Mucosa of stomach (tissue), 1 donor: ENCODE data around the gene RIPK4.

ENCODE experiments used
- H3K27me3 ChIP-seq: one replicate; pipeline ENCODE4 v1.7.0; 2013; ENCODE audit warnings: mild to moderate bottlenecking, low read length; ENCODE audit not compliant: control insufficient read depth, insufficient read depth
- H3K36me3 ChIP-seq: one replicate; pipeline ENCODE4 v1.7.0; 2013; ENCODE audit warnings: low read length; ENCODE audit not compliant: control insufficient read depth, insufficient read depth
- H3K4me1 ChIP-seq: one replicate; pipeline ENCODE4 v1.7.0; 2013; ENCODE audit warnings: mild to moderate bottlenecking, low read length; ENCODE audit not compliant: control insufficient read depth, insufficient read depth
- H3K4me3 ChIP-seq: one replicate; pipeline ENCODE4 v1.7.0; 2013; ENCODE audit warnings: low read length
- H3K9ac ChIP-seq: one replicate; pipeline ENCODE4 v1.7.0; 2013; ENCODE audit warnings: mild to moderate bottlenecking, low read length, moderate library complexity
- H3K9me3 ChIP-seq: one replicate; pipeline ENCODE4 v1.7.0; 2013; ENCODE audit warnings: mild to moderate bottlenecking, low read length, moderate library complexity; ENCODE audit not compliant: control insufficient read depth
- donor health status: Pancreatic carcinoma.

RIPK4 gene

DNA sequence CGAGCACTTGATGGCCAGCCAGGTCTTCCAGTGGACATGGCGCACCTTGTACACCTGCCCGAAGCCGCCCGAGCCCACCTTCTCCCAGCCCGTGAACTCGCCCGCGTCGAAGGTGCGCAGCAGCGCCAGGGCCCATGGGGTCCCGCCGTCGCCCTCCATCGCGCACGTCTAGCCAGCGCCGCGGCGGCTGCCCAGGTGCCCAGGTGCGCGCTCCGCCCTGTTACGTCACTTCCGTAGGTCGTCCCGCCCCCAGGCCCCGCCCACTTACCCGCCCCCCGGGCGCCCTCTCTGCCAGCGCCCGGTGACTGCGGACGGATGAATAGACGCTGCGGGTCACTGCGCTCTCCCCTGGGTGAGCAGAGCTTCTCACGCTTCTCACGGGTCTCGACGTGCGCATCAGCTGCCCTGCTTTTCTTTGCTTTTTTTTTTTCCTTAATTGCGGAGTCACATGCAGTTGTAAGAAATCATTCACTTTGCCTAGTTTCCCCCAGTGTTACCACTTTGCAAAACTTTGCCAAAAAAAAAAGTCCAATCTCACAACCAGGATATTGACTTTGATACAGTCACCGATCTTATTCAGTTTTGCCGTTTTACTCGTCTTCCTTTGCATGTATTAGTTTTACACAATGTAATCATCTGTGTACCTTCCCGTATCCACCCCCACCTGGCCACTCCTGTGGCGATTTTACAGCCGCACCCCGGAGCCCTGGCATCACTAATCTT, at the start of gene RIPK4:
Gene RIPK4 (minus strand): TSS at position 170 of the 723 bp plus-strand sequence. CDS start 11 bp downstream, at position 159.
- no peaks in the 10 kb centered on the region for H3K9me3 ChIP-seq
- H3K4me1 ChIP-seq, result peaks cover 52% of the 10 kb centered on the region
- H3K9ac ChIP-seq, result peak within 1 kb of the TSS; percentile 88
- H3K4me3 ChIP-seq, result peak within 1 kb of the TSS; percentile 66
- H3K27me3 ChIP-seq, result peaks cover 39% of the 10 kb centered on the region
- no peaks in the 10 kb centered on the region for H3K36me3 ChIP-seq

DNA sequence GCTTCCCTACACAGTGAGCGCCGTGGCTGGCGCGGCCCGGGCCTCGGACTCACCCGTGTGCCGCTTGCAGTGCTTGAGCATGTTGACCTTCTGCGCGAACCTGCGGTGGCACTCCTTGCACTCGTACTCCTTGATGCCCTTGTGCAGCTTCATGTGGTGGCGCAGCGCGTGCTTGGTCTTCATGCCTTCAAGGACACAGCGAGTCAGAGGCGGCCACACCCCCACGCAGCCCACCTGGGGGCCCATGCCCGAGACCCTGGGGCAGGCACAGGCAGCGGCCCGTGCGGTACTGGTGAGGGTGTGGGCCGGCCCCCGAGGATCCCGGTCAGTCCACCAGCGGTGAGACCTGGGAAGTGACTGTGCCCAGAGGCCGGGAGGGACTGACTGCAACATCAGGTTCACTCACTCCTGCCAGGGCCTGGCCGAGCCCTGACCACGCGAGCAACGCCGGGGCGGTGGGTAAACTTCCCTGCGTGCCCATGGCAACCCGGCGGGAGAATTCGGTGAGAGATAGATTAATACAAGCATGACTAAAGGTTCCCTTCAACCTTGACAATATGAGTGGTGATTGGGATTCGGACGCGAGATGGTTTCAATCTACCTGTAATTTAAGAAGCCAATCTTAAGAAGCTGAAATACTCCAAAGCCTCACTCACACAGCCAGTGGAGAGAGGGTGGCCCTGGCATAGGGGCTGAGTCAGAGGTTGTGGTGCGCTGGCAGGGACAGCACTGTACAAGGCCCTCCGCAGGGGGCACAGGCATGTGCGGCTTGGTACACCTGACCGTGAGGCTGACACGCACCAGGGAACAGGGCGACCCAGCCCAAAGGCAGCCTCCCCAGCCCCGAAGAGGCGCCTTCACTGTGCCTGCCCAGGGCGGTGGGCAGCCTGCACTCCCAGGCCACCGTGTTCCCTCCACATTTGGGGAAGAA, 49.1 kb upstream of the RIPK4 start:
- Histone ChIP-seq H3K36me3 (no peaks in the 10 kb centered on the region), H3K4me3 (no peak overlapping the region), H3K9me3 (no peaks in the 10 kb centered on the region), H3K27me3 (no peaks in the 10 kb centered on the region), H3K9ac (no peak overlapping the region), H3K4me1 (peaks cover 9% of the 10 kb centered on the region)

DNA sequence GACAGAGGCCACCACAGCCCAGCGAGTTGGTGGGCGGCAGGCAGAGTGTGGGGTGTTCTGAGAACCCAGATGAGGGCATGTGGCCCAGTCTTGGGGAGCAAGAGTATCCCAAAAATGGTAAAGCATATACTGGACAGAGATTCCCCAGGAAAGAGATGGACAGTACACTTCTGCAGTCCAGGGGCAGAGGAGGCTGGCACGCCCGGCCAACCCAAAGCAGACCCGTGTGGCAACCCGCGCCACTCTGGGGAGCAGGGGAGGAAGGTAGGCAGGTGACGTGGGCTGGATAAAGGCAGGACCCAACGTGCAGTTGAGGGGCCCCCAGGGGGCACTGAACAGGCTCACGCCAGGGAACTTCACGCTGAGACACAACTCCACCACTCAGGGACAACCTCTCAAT, 46.4 kb upstream of the RIPK4 start:
- no peak overlapping the region for H3K4me3 ChIP-seq
- no peak overlapping the region for H3K9ac ChIP-seq
- H3K9me3 ChIP-seq, result no peaks in the 10 kb centered on the region
- H3K4me1 ChIP-seq, result peaks cover 9% of the 10 kb centered on the region
- no peaks in the 10 kb centered on the region for H3K36me3 ChIP-seq
- no peaks in the 10 kb centered on the region for H3K27me3 ChIP-seq

DNA sequence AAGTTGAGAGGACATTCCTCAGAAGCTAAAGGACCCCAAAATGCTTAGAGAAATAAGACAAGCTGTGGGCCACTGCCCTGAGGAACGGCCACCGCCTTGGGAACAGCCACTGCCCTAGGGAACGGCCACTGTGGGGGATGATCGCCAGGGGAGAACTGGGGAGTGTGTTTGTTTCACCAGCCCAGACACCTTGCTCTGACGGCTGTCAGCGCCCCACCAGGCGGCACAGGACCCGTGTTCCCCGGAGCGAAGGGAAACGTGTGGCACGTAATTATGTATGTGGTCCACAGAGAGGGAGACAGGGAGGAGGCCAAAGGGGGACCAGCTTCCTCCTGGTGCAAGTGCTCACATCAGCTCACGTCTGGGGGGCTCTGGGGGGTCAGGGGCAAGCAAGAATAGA, 45.8 kb upstream of the RIPK4 start:
- H3K27me3 ChIP-seq, result no peaks in the 10 kb centered on the region

DNA sequence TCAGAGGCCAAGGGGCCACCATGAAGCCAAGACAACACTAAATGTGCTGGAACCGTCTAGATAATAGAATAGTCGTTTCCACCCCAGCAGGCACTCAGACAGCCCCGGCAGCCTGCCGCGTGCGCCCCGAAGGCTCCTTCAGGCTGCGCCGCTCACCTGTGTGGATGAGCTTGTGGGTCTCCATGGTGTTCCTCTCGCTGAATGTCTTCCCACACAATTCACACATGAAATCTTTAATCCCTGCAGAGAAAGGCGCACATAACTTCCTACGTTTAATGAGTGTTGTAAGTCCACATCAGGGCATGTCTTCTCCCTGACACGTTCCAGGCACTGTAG, 43.7 kb upstream of the RIPK4 start:
- no peaks in the 10 kb centered on the region for H3K27me3 ChIP-seq
- H3K4me1 ChIP-seq, result no peaks in the 10 kb centered on the region
- no peaks in the 10 kb centered on the region for H3K36me3 ChIP-seq
- no peak overlapping the region for H3K4me3 ChIP-seq
- no peak overlapping the region for H3K9ac ChIP-seq
- H3K9me3 ChIP-seq, result no peaks in the 10 kb centered on the region

More for the DNA sequence above, 45.8 kb upstream of the RIPK4 start:
- Histone ChIP-seq H3K4me3 (no peak overlapping the region), H3K4me1 (peaks cover 9% of the 10 kb centered on the region), H3K9ac (no peak overlapping the region), H3K9me3 (no peaks in the 10 kb centered on the region), H3K36me3 (no peaks in the 10 kb centered on the region)

DNA sequence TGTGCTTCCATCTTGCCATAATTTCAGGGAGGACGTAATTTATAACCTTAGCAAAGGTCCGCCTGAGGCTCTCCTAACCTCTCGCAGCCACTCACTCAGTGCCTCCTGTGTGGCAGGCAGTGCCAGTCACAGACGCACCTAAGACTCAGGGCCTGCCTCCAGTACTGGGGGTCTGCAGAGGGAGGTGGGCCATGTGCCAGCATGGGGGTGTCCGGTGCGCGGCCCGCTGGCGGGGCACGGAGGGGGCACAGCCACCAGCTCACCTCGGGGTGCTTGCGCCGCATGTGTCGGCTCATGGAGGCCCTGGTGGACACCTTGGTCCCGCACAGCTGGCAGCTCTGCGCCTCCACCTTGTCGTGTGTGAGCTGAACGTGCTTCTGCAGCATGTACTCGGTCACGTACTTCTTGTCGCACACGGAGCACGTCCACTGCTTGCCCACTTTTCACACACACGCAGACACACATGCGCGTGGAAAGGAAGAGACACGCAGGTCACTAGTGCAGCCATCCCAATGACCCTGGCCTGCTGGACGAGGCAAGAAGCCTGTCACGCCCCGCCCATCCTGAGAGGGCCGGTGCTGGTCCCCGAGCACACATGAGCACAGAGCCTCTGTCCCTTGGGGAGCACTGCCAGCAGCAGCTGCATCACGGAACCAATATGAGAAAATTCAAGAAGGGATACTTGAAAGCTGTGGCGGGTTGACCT, 43.2 kb upstream of the RIPK4 start:
- H3K27me3 ChIP-seq, result no peaks in the 10 kb centered on the region
- H3K4me3 ChIP-seq, result no peak overlapping the region
- no peaks in the 10 kb centered on the region for H3K9me3 ChIP-seq
- H3K9ac ChIP-seq, result no peak overlapping the region
- H3K36me3 ChIP-seq, result no peaks in the 10 kb centered on the region
- H3K4me1 ChIP-seq, result no peaks in the 10 kb centered on the region

DNA sequence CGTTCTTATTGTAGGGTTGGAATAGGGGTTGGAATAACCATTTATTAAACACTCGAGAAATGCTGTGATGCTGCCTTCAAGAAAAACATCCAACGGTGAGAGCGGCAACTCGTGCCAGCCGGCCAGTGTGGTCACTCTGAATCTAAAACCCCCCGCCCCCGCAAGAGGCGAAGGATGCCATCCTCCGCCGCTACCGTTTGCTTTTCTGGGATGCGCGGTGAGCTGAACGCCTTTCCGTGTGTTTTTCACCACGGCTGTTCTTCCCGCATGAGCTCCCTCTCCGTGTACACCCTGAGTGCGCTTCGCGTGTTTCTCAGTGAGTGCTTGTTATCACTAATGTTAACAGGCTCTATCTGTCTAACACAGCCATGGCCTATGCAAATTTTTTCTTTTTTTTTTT, 42.0 kb upstream of the RIPK4 start:
- H3K27me3 ChIP-seq, result no peaks in the 10 kb centered on the region
- no peaks in the 10 kb centered on the region for H3K36me3 ChIP-seq
- H3K9ac ChIP-seq, result no peak overlapping the region
- H3K4me1 ChIP-seq, result no peaks in the 10 kb centered on the region
- H3K4me3 ChIP-seq, result no peak overlapping the region
- H3K9me3 ChIP-seq, result no peaks in the 10 kb centered on the region

DNA sequence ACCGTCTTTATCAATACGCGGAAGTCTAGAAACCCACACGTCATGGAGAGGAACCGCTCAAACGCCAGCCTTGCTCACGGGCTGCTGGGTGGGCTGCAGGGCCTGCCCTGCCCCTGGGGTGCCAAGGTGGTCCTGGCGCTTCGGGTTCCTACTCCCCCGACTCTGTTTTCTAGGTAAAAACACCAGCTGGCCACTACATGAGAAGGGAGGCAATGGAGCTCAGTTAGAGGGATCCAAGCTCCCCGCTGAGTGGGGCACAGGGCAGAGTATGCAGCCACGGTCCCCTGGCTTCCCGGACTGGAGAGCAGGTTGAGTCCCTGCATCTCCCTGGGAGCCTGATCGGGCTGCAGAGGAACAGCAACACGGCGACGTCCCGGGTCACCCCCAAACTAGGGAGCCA, 41.2 kb upstream of the RIPK4 start:
- H3K4me3 ChIP-seq, result no peak overlapping the region
- no peak overlapping the region for H3K9ac ChIP-seq
- H3K4me1 ChIP-seq, result no peaks in the 10 kb centered on the region
- H3K36me3 ChIP-seq, result no peaks in the 10 kb centered on the region
- H3K9me3 ChIP-seq, result no peaks in the 10 kb centered on the region
- H3K27me3 ChIP-seq, result no peaks in the 10 kb centered on the region

DNA sequence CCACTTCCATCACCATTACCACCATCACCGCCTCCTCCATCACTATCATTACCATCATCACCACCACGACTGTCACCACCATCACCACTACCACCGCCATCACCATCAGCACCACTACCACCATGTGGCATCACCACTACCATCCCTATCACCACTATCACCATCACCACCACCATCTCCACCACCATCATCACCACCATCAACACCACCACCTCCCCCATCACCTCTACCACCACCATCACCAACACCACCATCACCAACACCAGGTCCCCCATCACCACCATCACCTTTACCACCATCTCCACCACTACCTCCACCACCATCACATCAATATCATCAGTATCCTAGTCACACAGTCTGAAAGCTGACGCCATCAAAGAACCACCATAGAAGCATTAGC, 39.9 kb upstream of the RIPK4 start:
- H3K9ac ChIP-seq, result no peak overlapping the region

DNA sequence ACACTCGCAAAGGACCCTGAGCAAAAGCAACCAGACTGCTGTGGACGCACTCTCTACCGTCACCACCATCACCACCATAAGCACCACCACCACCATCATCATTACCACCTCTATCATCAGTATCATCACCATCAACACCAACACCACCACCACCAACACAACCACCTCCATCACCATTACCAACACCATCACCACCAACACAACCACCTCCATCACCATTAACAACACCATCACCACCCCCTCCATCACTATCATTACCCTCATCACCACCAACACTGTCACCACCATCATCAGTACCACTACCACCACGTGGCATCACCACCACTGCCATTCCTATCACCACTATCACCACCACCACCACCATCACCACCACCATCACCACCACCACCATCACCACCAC, 38.8 kb upstream of the RIPK4 start:
- no peaks in the 10 kb centered on the region for H3K36me3 ChIP-seq
- no peaks in the 10 kb centered on the region for H3K9me3 ChIP-seq
- H3K4me1 ChIP-seq, result no peaks in the 10 kb centered on the region
- no peak overlapping the region for H3K4me3 ChIP-seq
- no peaks in the 10 kb centered on the region for H3K27me3 ChIP-seq
- no peak overlapping the region for H3K9ac ChIP-seq

More for the DNA sequence above, 39.9 kb upstream of the RIPK4 start:
- H3K9me3 ChIP-seq, result no peaks in the 10 kb centered on the region
- no peak overlapping the region for H3K4me3 ChIP-seq
- H3K4me1 ChIP-seq, result no peaks in the 10 kb centered on the region
- H3K27me3 ChIP-seq, result no peaks in the 10 kb centered on the region
- H3K36me3 ChIP-seq, result no peaks in the 10 kb centered on the region

DNA sequence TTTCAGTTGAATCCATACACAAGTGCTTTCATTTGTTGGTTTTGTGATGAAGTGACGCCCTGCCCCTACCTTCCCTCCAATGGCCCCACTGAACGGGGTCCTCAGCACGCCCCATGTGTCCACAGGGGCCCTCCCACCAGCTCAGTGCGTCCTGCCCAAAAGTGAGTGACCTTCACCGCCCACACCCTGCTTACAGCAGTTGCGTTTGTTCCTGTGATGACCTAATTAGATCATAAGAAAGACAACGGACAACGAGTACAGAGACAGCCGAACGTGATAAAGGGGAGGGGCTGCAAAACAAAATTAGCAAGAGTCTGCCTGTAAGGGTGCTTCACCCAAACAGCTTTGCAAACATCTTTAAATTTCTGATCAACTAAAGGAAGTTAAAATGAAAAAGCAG, 38.2 kb upstream of the RIPK4 start:
- H3K9ac ChIP-seq, result no peak overlapping the region
- no peaks in the 10 kb centered on the region for H3K9me3 ChIP-seq
- no peaks in the 10 kb centered on the region for H3K36me3 ChIP-seq
- H3K4me3 ChIP-seq, result no peak overlapping the region
- H3K27me3 ChIP-seq, result no peaks in the 10 kb centered on the region
- no peaks in the 10 kb centered on the region for H3K4me1 ChIP-seq

DNA sequence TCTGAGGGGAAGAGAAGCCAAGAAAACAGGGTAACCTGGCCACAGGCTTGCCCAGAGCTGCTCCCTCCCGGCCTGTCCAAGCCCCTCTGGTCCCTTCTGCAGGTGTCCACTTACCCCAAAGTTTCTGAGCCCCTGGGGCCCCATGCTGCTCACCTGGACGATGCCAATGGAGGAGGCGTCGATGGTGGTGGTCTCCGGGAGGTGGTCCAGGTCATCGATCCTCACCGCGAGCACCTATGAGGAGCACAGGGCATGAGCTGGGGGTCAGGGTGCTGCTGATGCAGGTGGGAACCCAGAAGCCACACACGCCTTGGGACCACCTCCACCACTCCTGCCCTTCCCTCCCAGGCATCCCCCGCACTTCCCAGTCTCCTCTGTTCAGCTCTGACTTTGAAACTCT, 37.5 kb upstream of the RIPK4 start:
- no peaks in the 10 kb centered on the region for H3K9me3 ChIP-seq
- no peak overlapping the region for H3K9ac ChIP-seq
- H3K27me3 ChIP-seq, result no peaks in the 10 kb centered on the region
- H3K4me3 ChIP-seq, result no peak overlapping the region
- H3K36me3 ChIP-seq, result no peaks in the 10 kb centered on the region
- no peaks in the 10 kb centered on the region for H3K4me1 ChIP-seq
